Ramos (cell line): ENCODE results near the gene HOMER3.
"Not testable (repeated sequence)": the region's sequence is repeated elsewhere in the genome, so short reads cannot be mapped to it uniquely, and the experiment has no call there.

ENCODE experiments used
- in situ Hi-C: fragments of 300-500 bp; cut with MboI; formaldehyde crosslinking; loops from one replicate; pipeline ENCODE4 v1.14.3; 2022; ENCODE audit warnings: low sequenced_read_pairs; ENCODE audit not compliant: unreplicated experiment

HOMER3 gene

GRCh38 chr19:18955042-18955441, 14.0 kb upstream of the HOMER3 start:
- in situ Hi-C loops, result no loop called here

- in situ Hi-C loops, result no loop called here
Observed at GRCh38 chr19:18954094-18954493, 13.1 kb upstream of the HOMER3 start.

GRCh38 chr19:18952364-18953003, 11.5 kb upstream of the HOMER3 start:
- in situ Hi-C loops, result not testable (repeated sequence)

- in situ Hi-C loops, result no loop called here
Observed at GRCh38 chr19:18951721-18952281, 10.8 kb upstream of the HOMER3 start.

GRCh38 chr19:18949858-18950257, 8.8 kb upstream of the HOMER3 start:
- in situ Hi-C loops, result no loop called here

GRCh38 chr19:18948976-18949356, 7.9 kb upstream of the HOMER3 start:
- in situ Hi-C loops, result no loop called here

GRCh38 chr19:18948075-18948975, 7.3 kb upstream of the HOMER3 start:
- in situ Hi-C loops, result no loop called here

GRCh38 chr19:18946918-18947317, 5.9 kb upstream of the HOMER3 start:
- in situ Hi-C loops, result no loop called here

- in situ Hi-C loops, result no loop called here
Observed at GRCh38 chr19:18946335-18946734, 5.3 kb upstream of the HOMER3 start.

GRCh38 chr19:18945297-18945696, 4.3 kb upstream of the HOMER3 start:
- in situ Hi-C loops, result no loop called here

GRCh38 chr19:18943465-18943864, 2.4 kb upstream of the HOMER3 start:
- in situ Hi-C loops, result no loop called here

GRCh38 chr19:18942692-18943091, 1.7 kb upstream of the HOMER3 start:
- in situ Hi-C loops, result no loop called here

GRCh38 chr19:18941628-18942354, 774 bp upstream of the HOMER3 start:
- in situ Hi-C loops, result no loop called here

GRCh38 chr19:18939922-18940768, 872 bp downstream of the HOMER3 start:
- in situ Hi-C loops, result no loop called here

GRCh38 chr19:18939163-18939562, 1.9 kb downstream of the HOMER3 start:
- in situ Hi-C loops, result no loop called here

- in situ Hi-C loops, result no loop called here
Observed at GRCh38 chr19:18933297-18933696, 7.7 kb downstream of the HOMER3 start.

GRCh38 chr19:18932216-18932841, 8.7 kb downstream of the HOMER3 start:
- in situ Hi-C loops, result no loop called here

- in situ Hi-C loops, result no loop called here
Observed at GRCh38 chr19:18931316-18932162, 9.5 kb downstream of the HOMER3 start.
